ACHN (cell line): ENCODE results near the gene ZNF775.
A peak's percentile ranks its signal among the peaks of the same experiment; 100 is the strongest.

ENCODE experiments used
- DNase-seq: peaks from one replicate; pipeline ENCODE4 v3.0.0-alpha.2; 2015
- in situ Hi-C: cut with HindIII; loops from 2 replicates; pipeline ENCODE4 v1.10.0; 2017; ENCODE audit warnings: low sequenced_read_pairs, low pct_ligation_motif_present, low pct_unique_long_range_greater_than_20kb

ZNF775 gene

GRCh38 chr7:150343225-150343624 is 35.9 kb upstream of the ZNF775 start:
- in situ Hi-C loops = no loop called here
- no peak for DNase-seq

GRCh38 chr7:150344299-150344698 is 34.8 kb upstream of the ZNF775 start:
- no peak for DNase-seq
- in situ Hi-C loops = no loop called here

GRCh38 chr7:150345012-150345411 is 34.1 kb upstream of the ZNF775 start:
- in situ Hi-C loops = no loop called here
- DNase-seq = no peak

GRCh38 chr7:150346922-150347321 is 32.2 kb upstream of the ZNF775 start:
- no peak for DNase-seq
- in situ Hi-C loops = no loop called here

- in situ Hi-C loops = no loop called here
- no peak for DNase-seq
Observed at GRCh38 chr7:150351587-150352194, 27.4 kb upstream of the ZNF775 start.

GRCh38 chr7:150355666-150356059 is 23.5 kb upstream of the ZNF775 start:
- no peak for DNase-seq
- in situ Hi-C loops = no loop called here

- in situ Hi-C loops = no loop called here
- DNase-seq = peak; percentile 68
Observed at GRCh38 chr7:150356265-150356897, 22.7 kb upstream of the ZNF775 start.

- in situ Hi-C loops = no loop called here
- DNase-seq = no peak
Observed at GRCh38 chr7:150357270-150357669, 21.9 kb upstream of the ZNF775 start.

GRCh38 chr7:150357771-150358427 is 21.2 kb upstream of the ZNF775 start:
- in situ Hi-C loops = no loop called here
- no peak for DNase-seq

- in situ Hi-C loops = no loop called here
- no peak for DNase-seq
Observed at GRCh38 chr7:150358433-150358832, 20.7 kb upstream of the ZNF775 start.

GRCh38 chr7:150358988-150359621 is 20.0 kb upstream of the ZNF775 start:
- DNase-seq = no peak
- in situ Hi-C loops = no loop called here

- in situ Hi-C loops = no loop called here
Observed at GRCh38 chr7:150359622-150360362, 19.3 kb upstream of the ZNF775 start.

GRCh38 chr7:150360363-150361058 is 18.6 kb upstream of the ZNF775 start:
- DNase-seq = no peak
- in situ Hi-C loops = no loop called here

More at GRCh38 chr7:150359622-150360362, 19.3 kb upstream of the ZNF775 start:
- no peak for DNase-seq

- no peak for DNase-seq
- in situ Hi-C loops = no loop called here
Observed at GRCh38 chr7:150361402-150361801, 17.7 kb upstream of the ZNF775 start.

GRCh38 chr7:150361807-150362621 is 17.1 kb upstream of the ZNF775 start:
- no peak for DNase-seq

GRCh38 chr7:150363370-150363769 is 15.8 kb upstream of the ZNF775 start:
- DNase-seq = no peak
- in situ Hi-C loops = no loop called here

More at GRCh38 chr7:150361807-150362621, 17.1 kb upstream of the ZNF775 start:
- in situ Hi-C loops = no loop called here

- in situ Hi-C loops = no loop called here
- DNase-seq = no peak
Observed at GRCh38 chr7:150363872-150364271, 15.3 kb upstream of the ZNF775 start.

- DNase-seq = no peak
- in situ Hi-C loops = no loop called here
Observed at GRCh38 chr7:150365194-150365593, 13.9 kb upstream of the ZNF775 start.
